ENCODE data around the gene DUSP3. TPM values are rescaled to one million over a fixed set of nuclear protein-coding genes. Genes with fewer than 3 reads are reported as not detected.

DUSP3 gene
- total RNA-seq, 6 experiments from 2014 or later = 75.1 to 97.2 (median 87.7) TPM

DNA sequence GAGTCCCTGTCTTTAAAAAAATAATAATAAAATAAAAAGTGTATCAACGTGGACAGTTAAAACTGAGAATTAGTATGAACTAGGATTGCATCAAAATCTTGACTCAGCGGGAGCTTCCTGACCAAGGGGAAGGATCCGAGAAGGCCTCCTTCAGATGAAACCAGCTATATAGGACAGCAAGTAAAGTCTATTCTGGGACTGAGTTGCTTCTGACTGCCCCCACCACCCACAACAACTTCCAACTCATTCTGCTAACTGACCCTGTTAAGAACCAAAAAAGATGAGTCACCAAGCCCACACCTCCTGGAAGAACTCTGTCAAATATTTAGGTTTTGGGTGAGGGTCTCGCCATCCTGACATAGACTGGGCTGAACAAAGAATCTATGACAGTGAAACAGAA, 29.3 kb upstream of the DUSP3 start:
- Histone ChIP-seq H3K36me3 (no peaks in the 10 kb centered on the region), H3K4me1 (no peaks in the 10 kb centered on the region), H3K27ac (no peak overlapping the region), H3K27me3 (no peaks in the 10 kb centered on the region), H3K4me3 (no peak overlapping the region), H3K9me3 (no peaks in the 10 kb centered on the region)
- ATAC-seq = no peak
- TF ChIP-seq, protein P1, sequence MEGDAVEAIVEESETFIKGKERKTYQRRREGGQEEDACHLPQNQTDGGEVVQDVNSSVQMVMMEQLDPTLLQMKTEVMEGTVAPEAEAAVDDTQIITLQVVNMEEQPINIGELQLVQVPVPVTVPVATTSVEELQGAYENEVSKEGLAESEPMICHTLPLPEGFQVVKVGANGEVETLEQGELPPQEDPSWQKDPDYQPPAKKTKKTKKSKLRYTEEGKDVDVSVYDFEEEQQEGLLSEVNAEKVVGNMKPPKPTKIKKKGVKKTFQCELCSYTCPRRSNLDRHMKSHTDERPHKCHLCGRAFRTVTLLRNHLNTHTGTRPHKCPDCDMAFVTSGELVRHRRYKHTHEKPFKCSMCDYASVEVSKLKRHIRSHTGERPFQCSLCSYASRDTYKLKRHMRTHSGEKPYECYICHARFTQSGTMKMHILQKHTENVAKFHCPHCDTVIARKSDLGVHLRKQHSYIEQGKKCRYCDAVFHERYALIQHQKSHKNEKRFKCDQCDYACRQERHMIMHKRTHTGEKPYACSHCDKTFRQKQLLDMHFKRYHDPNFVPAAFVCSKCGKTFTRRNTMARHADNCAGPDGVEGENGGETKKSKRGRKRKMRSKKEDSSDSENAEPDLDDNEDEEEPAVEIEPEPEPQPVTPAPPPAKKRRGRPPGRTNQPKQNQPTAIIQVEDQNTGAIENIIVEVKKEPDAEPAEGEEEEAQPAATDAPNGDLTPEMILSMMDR (IDR thresholded peaks at IDR 0.05) = no peak
- TF ChIP-seq POLR2A (IDR thresholded peaks at IDR 0.05) = no peak
- DNase-seq = no peak
- intact Hi-C loops (cut with DNase I) = no loop called here
- 82% methylated on average over 4 of the region's 4 CpGs for WGBS (ENCODE audit: insufficient coverage, low coverage, low lambda C conversion rate, missing lambda C conversion rate)

DNA sequence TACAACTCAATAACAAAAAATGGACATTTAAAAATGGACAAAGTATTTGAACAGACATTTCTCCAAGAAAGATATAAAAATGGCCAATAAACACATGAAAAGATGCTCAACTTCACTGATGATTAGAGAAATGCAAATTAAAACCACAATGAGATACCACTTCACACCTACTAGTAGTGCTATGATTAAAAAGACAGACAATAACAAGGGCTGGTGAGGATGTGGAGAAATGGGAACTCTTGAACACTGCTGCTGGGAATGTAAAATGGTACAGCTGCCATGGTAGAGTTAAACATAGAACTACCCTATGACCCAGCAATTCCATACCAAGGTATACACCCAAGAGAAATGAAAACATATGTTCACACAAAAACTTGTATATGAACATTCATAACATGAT, 26.3 kb upstream of the DUSP3 start:
- TF ChIP-seq, protein P1 (IDR thresholded peaks at IDR 0.05) = no peak
- TF ChIP-seq POLR2A (IDR thresholded peaks at IDR 0.05) = no peak
- no peak overlapping the region for H3K27ac ChIP-seq
- no peaks in the 10 kb centered on the region for H3K9me3 ChIP-seq
- H3K27me3 ChIP-seq = no peaks in the 10 kb centered on the region
- no peak overlapping the region for H3K4me3 ChIP-seq
- DNase-seq (no peak), ATAC-seq (no peak)
- no peaks in the 10 kb centered on the region for H3K36me3 ChIP-seq
- H3K4me1 ChIP-seq = no peaks in the 10 kb centered on the region
- intact Hi-C loops (cut with DNase I) = no loop called here

DNA sequence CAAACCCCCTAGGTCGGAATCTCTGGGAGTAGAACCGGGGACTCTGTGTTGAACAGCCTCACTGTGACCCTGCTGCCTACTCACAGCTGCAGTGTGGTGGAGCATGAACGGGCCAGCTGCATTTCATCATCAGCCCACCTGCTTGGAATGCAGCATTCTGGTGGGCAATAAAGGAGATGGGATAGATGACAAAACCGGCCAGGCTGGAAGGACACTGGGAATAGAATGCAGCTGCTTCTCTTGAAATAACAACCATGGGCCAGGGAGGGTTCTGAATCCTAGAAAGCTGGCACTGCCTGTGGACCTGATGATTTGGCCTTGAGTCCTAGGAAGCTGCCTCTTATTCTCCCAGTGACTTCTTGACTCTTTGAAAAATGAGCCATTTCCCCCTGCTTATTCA, 25.0 kb upstream of the DUSP3 start:
- Histone ChIP-seq H3K4me1 (no peaks in the 10 kb centered on the region), H3K27ac (no peak overlapping the region), H3K9me3 (no peaks in the 10 kb centered on the region), H3K36me3 (no peaks in the 10 kb centered on the region), H3K4me3 (no peak overlapping the region), H3K27me3 (no peaks in the 10 kb centered on the region)
- intact Hi-C loops (cut with DNase I) = no loop called here
- TF ChIP-seq POLR2A (IDR thresholded peaks at IDR 0.05) = no peak
- TF ChIP-seq, protein P1 (IDR thresholded peaks at IDR 0.05) = no peak
- ATAC-seq = no peak
- no peak for DNase-seq
- WGBS (ENCODE audit: insufficient coverage, low coverage, low lambda C conversion rate, missing lambda C conversion rate) = 81% methylated on average over 4 of the region's 4 CpGs

- intact Hi-C loops (cut with DNase I) = no loop called here
- ATAC-seq = no peak
- TF ChIP-seq, protein P1 (IDR thresholded peaks at IDR 0.05) = no peak
- TF ChIP-seq POLR2A (IDR thresholded peaks at IDR 0.05) = no peak
- H3K4me3 ChIP-seq = no peak overlapping the region
- no peak overlapping the region for H3K27ac ChIP-seq
- no peak for DNase-seq
- WGBS (ENCODE audit: insufficient coverage, low coverage, low lambda C conversion rate, missing lambda C conversion rate) = 55% methylated on average over 3 of the region's 3 CpGs
- H3K4me1 ChIP-seq = no peaks in the 10 kb centered on the region
- H3K36me3 ChIP-seq = no peaks in the 10 kb centered on the region
- H3K9me3 ChIP-seq = no peaks in the 10 kb centered on the region
- no peaks in the 10 kb centered on the region for H3K27me3 ChIP-seq
Measured at GRCh38 chr17:43801844-43802243, 23.1 kb upstream of the DUSP3 start.

- Histone ChIP-seq H3K27me3 (no peaks in the 10 kb centered on the region), H3K4me1 (no peaks in the 10 kb centered on the region), H3K27ac (no peak overlapping the region), H3K4me3 (no peak overlapping the region), H3K9me3 (no peaks in the 10 kb centered on the region), H3K36me3 (no peaks in the 10 kb centered on the region)
- TF ChIP-seq, protein P1 (IDR thresholded peaks at IDR 0.05) = no peak
- no peak for TF ChIP-seq POLR2A (IDR thresholded peaks at IDR 0.05)
- WGBS (ENCODE audit: insufficient coverage, low coverage, low lambda C conversion rate, missing lambda C conversion rate) = 82% methylated on average over 2 of the region's 3 CpGs
- intact Hi-C loops (cut with DNase I) = no loop called here
- DNase-seq (no peak), ATAC-seq (no peak)
Measured at GRCh38 chr17:43800736-43801135, 22.0 kb upstream of the DUSP3 start.

All from right lobe of liver (tissue), 6 donors.